NB4 (cell line): ENCODE measurements around the gene SCARB2.

Source experiments
- CTCF ChIP-seq: IDR thresholded peaks from one replicate; pipeline ENCODE4 v1.5.1; 2012; ENCODE audit warnings: low read depth, low read length
- MYC ChIP-seq: IDR thresholded peaks from 2 replicates; pipeline ENCODE4 v1.6.1; 2011; ENCODE audit warnings: low read depth, low read length
- POLR2A ChIP-seq: IDR thresholded peaks from 2 replicates; pipeline ENCODE4 v1.6.1; 2011; ENCODE audit warnings: mild to moderate bottlenecking; ENCODE audit not compliant: insufficient read length; ENCODE audit errors: extremely low read depth

GRCh38 chr4:76177709-76178108 is 35.9 kb downstream of the SCARB2 start:
- TF ChIP-seq POLR2A (no peak), CTCF (no peak), MYC (no peak)
